Testis (tissue), 2 donors: ENCODE measurements around the gene POP4.

Experiments used
- POLR2A ChIP-seq: fragments of 450-650 bp; IDR thresholded peaks from one replicate; pipeline ENCODE4 v1.6.1; 2017; ENCODE audit warnings: antibody characterized with exemption, mild to moderate bottlenecking, moderate library complexity
- TF ChIP-seq, protein P1 (sequence below), 3 experiments: fragments of 450-650 bp in 2 of 3; fragments of 200-600 bp in 1 of 3; sonication (generic) in 1 of 3; IDR thresholded peaks; one replicate each; pipeline ENCODE4 v1.5.1; 2016 to 2019; ENCODE audit warnings: antibody characterized with exemption in 3 of 3, mild to moderate bottlenecking in 2 of 3, moderate library complexity in 1 of 3

DNA sequence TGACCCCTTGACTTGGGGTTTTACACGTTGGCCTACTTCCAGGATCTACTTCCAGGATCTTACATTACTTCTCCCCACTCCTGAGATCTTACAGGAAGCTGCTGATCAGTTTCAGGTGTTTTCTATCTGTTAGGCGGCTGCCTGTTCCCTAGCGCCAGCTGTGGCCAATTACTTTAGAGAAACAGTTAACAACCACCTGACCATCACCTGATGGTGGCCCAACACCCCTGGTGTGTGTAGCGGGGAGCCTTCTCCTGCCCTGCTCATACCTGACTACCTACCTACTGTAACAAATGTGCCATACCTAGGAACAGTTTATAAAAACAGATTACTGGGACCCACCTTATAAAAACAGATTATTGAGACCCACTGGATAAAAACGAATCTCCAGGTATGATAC lies 2.8 kb upstream of the POP4 start:
- TF ChIP-seq, protein P1, sequence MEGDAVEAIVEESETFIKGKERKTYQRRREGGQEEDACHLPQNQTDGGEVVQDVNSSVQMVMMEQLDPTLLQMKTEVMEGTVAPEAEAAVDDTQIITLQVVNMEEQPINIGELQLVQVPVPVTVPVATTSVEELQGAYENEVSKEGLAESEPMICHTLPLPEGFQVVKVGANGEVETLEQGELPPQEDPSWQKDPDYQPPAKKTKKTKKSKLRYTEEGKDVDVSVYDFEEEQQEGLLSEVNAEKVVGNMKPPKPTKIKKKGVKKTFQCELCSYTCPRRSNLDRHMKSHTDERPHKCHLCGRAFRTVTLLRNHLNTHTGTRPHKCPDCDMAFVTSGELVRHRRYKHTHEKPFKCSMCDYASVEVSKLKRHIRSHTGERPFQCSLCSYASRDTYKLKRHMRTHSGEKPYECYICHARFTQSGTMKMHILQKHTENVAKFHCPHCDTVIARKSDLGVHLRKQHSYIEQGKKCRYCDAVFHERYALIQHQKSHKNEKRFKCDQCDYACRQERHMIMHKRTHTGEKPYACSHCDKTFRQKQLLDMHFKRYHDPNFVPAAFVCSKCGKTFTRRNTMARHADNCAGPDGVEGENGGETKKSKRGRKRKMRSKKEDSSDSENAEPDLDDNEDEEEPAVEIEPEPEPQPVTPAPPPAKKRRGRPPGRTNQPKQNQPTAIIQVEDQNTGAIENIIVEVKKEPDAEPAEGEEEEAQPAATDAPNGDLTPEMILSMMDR (IDR thresholded peaks at IDR 0.05) = no peak
- no peak for TF ChIP-seq POLR2A
